GM12878 (cell line): Measurements from ENCODE around the gene UBA5. TPM values are rescaled to one million over a fixed set of nuclear protein-coding genes. Genes with fewer than 3 reads are reported as not detected.
A peak's percentile ranks its signal among the peaks of the same experiment; 100 is the strongest.

Experiments used
- BCLAF1 ChIP-seq: fragments of 450-650 bp; IDR thresholded peaks from 2 replicates; pipeline ENCODE4 v1.6.1; 2017; ENCODE audit warnings: antibody characterized with exemption, mild to moderate bottlenecking, moderate library complexity
- BHLHE40 ChIP-seq, 2 experiments: fragments of 450-650 bp in 1 of 2; IDR thresholded peaks; 2 replicates each; pipeline ENCODE4 v1.6.1; 2011 to 2017; ENCODE audit warnings: low read depth in 2 of 2, borderline replicate concordance in 1 of 2, improper control_type of control experiment in 1 of 2, low read length in 1 of 2, mild to moderate bottlenecking in 1 of 2
- CREM ChIP-seq: IDR thresholded peaks from 2 replicates; pipeline ENCODE4 v1.6.1; 2014; ENCODE audit warnings: antibody characterized with exemption, low read depth
- LARP7 ChIP-seq: fragments of 450-650 bp; IDR thresholded peaks from 2 replicates; pipeline ENCODE4 v1.6.1; 2017; ENCODE audit warnings: mild to moderate bottlenecking
- MAX ChIP-seq: IDR thresholded peaks from 2 replicates; pipeline ENCODE4 v1.6.1; 2012; ENCODE audit warnings: low read depth, low read length, improper control_type of control experiment
- NFXL1 ChIP-seq: fragments of 450-650 bp; IDR thresholded peaks from 2 replicates; pipeline ENCODE4 v1.6.1; 2017; ENCODE audit warnings: antibody characterized with exemption, mild to moderate bottlenecking, borderline replicate concordance
- NKRF ChIP-seq: fragments of 450-650 bp; conservative IDR thresholded peaks from 2 replicates; pipeline ENCODE4 v1.6.1; 2017; ENCODE audit warnings: mild to moderate bottlenecking, moderate library complexity
- POLR2A ChIP-seq: IDR thresholded peaks from 2 replicates; pipeline ENCODE4 v1.6.1; 2011; ENCODE audit warnings: low read depth, mild to moderate bottlenecking, low read length
- RB1 ChIP-seq: fragments of 450-650 bp; formaldehyde crosslinking; IDR thresholded peaks from 2 replicates; pipeline ENCODE4 v1.6.1; 2017; ENCODE audit warnings: mild to moderate bottlenecking, borderline replicate concordance
- STAT1 ChIP-seq: fragments of 450-650 bp; conservative IDR thresholded peaks from 2 replicates; pipeline ENCODE4 v1.6.1; 2014; ENCODE audit warnings: antibody characterized with exemption, mild to moderate bottlenecking
- ZBTB40 ChIP-seq: fragments of 450-650 bp; IDR thresholded peaks from 2 replicates; pipeline ENCODE4 v1.6.1; 2016; ENCODE audit warnings: mild to moderate bottlenecking, moderate library complexity, borderline replicate concordance
- ZNF217 ChIP-seq: fragments of 450-650 bp; IDR thresholded peaks from 2 replicates; pipeline ENCODE4 v1.6.1; 2017; ENCODE audit warnings: antibody characterized with exemption, mild to moderate bottlenecking
- ZNF687 ChIP-seq: fragments of 450-650 bp; IDR thresholded peaks from 2 replicates; pipeline ENCODE4 v1.6.1; 2017; ENCODE audit warnings: mild to moderate bottlenecking, moderate library complexity
- polyA plus RNA-seq, 11 experiments: library from polyadenylated mRNA; depleted of rRNA in 4 of 11; unstranded in 6 of 11; stranded (reverse) in 5 of 11; fragments of >200 nt; fragmentation: Nextera tagmentation in 4 of 11; fragmentation: Illumina TruSeq in 1 of 11; extraction: Ambion mirVana in 4 of 11; extraction: Trizol in 1 of 11; gene quantifications; 1 replicate in 1 of 11; 2 replicates in 10 of 11; pipeline versions ENCODE4 v1.2.1 to v1.2.3, GENCODE V29; 2011 to 2016; ENCODE audit warnings: inconsistent platforms in 2 of 11, missing spikeins in 2 of 11, low read depth in 1 of 11
- total RNA-seq, 4 experiments: library from RNA; depleted of rRNA in 3 of 4; stranded (reverse); fragments of >200 nt in 3 of 4; fragmentation: Illumina TruSeq in 1 of 4; extraction: Trizol in 1 of 4; gene quantifications; 2 replicates each; pipeline versions ENCODE4 v1.2.1 to v1.2.3, GENCODE V29; 2013 to 2021

The UBA5 gene
- total and polyA plus RNA-seq, 10 of the 15 experiments (the other 5 are each of a cell fraction or from before 2014, with no cell fraction given) = 10.2 to 62.1 (median 43.8) TPM

- TF ChIP-seq ZNF687 (0 out of 2 replicates have a peak, but pooled peaks have one; percentile 55), MAX (0 out of 2 replicates have a peak, but pooled peaks have one; percentile 24), NKRF (peak; percentile 80), NFXL1 (no peak), POLR2A (peak; percentile 88), ZNF217 (peak; percentile 25; the same call in 1 of the 2 replicates), ZBTB40 (no peak), BCLAF1 (0 out of 2 replicates have a peak, but pooled peaks have one; percentile 50), RB1 (peak; percentile 53; the same call in 1 of the 2 replicates), LARP7 (peak; percentile 2; the same call in 1 of the 2 replicates), CREM (no peak), STAT1 (0 out of 2 replicates have a peak, but pooled peaks have one; percentile 41), BHLHE40 (IDR thresholded peaks at IDR 0.05; ENCODE audit: borderline replicate concordance in 1 of 2, low read depth in 2 of 2, low read length in 1 of 2) (peak; percentile 29 to 77; a peak in 2 of 4 replicates)
Measured at GRCh38 chr3:132722165-132723023, 62.3 kb downstream of the UBA5 start, which contains the start of gene NPHP3 (continued).
